HG03442 (cell line): ENCODE results near the gene PARVB.
A peak's percentile ranks its signal among the peaks of the same experiment; 100 is the strongest.
"Not testable (repeated sequence)": the region's sequence is repeated elsewhere in the genome, so short reads cannot be mapped to it uniquely, and the experiment has no call there.

Experiments
- ATAC-seq: cut with Tn5 transposase; IDR thresholded peaks from one replicate; pipeline ENCODE4 v1.9.1; 2021; ENCODE audit warnings: mild to moderate bottlenecking, moderate library complexity; ENCODE audit not compliant: unreplicated experiment

PARVB gene

GRCh38 chr22:43996981-43997265 lies 27.2 kb upstream of the PARVB start:
- ATAC-seq = no peak

DNA sequence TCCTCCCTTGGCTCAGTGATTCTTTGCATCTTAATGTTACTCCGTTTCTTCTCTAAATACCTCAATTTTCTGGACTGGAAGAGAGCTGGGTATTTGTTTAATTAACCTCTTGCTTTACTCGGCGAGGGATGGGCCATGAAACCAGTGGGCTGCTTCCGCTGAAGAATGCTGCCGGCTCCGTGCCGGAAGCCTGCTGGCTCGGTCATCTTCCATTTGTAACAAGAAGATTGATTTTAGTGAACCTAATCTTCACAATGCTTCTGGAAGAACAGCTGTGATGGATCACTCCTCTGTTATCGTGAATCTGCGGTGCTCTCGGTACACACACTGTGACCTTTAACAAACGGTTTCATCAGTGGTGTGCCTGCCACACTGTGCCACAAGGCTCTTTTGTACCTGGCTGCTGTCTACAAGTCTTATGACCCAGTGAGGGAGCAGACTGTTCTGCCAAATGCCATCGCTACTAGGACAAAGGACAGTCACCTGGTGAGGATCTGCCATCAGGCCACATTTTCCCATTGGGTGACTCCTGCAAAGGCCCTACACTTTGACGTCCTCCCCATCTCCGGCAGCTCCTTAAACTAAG lies 25.3 kb upstream of the PARVB start:
- ATAC-seq = no peak

GRCh38 chr22:43999378-43999777 lies 24.7 kb upstream of the PARVB start:
- no peak for ATAC-seq

GRCh38 chr22:44000123-44000522 lies 24.0 kb upstream of the PARVB start:
- ATAC-seq = no peak

GRCh38 chr22:44001521-44001920 lies 22.6 kb upstream of the PARVB start:
- ATAC-seq = no peak

DNA sequence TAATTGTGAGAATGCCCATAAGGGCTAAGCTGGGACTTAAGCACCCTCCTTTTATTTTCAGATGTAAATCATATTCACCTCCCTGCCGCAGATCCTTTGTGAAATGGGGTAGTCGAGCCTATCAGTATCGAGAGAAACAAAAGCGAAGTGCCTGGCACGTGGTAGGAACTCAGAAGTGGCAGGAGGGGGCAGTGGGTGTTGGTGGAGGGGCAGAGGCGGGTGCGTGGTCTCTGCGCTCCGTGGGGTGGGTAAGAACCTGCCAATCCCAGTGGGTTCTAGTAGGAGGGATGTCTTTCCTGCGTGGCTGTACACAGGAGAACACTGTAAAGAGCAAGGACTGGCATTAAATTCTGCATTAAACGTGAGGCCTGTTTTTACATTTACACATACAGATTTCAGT lies 21.8 kb upstream of the PARVB start:
- ATAC-seq = no peak

DNA sequence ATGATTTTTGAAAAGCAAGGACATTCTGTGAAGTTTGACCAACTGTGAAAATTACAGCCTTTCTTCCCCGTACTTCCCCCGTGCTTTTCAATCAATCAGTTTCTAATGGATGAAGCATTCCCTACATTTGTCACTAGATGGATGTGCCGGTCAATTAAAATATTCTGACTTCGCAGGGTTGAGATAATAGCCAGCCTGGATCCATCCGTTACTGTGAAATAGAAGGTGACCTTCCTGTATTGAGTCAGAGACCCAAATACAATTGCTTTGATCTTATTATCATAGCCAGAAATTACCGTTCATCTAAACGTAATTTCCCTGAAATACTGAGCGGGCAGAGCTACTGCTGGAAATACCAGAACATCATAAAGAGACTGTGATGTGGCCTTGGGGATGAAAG lies 21.1 kb upstream of the PARVB start:
- ATAC-seq = no peak

DNA sequence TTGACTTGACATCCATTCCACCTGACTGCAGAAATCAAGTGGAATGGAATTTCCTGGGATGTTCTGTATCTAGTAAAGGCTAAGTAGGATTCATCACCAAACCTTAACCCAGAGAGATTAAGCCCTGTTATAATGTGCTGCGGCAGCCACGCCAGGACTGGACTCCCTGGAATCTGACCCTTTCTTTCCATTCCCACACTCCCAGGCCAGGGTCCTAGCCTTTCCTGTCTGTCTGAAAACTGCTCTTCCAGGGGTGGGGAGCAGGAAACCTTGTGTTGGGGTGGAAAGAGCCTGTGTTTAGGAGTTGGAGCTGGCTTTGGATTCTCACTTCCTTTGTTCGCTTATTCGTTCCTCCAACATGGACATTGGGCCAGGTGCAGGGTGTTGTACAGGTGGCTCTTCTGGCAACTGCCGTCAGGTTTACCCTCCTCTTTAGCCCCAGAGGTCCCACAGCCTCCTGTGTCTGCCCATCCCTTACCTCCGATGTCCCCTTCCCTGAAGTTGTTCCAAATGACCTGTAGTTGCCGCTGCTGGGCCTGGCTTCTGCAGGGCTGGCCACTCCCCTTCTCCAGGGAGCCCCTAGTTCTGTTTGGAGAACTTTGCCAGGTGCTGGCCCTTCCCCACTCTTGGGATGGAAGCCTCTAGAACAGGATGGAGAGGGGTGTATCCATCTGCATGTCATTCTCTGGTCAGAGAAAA lies 20.5 kb upstream of the PARVB start:
- ATAC-seq = no peak

DNA sequence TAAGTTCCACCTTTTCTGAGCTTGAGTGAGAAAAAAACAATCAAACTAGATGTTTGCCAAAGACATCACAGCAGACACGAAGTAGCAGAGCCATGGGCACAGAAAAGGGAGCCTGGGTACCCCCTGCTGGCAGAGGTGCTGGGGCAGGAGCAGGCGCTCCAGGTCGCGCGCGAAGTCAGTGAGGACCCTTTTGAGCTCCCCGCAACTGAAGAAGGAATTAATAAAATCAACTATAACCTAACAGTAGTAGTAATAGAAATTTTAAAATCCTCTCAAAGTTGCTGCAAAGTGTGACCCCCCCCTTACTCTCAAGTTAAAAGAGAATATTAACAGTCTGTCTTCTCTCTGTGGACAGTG lies 20.0 kb upstream of the PARVB start:
- ATAC-seq = no peak

DNA sequence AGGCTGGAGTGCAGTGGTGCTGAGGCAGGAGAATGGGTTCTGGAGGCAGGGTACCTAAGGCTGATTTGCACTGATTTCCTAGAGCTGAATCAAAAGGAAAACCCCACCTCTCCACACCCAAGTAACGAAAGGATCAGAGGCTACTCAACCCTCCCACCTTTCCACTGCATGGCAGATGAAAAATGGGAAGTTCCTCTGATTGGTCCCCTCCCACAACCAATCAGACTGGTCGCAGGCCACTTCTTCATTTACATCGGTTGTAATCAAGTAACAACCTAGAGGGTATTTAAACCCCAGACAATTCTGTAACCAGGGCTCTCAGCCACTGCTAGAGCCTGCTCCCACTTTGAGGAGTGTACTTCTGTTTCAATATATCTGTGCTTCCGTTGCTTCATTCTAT lies 18.6 kb upstream of the PARVB start:
- no peak for ATAC-seq

- no peak for ATAC-seq
These were observed 11.9 kb upstream of the PARVB start for GRCh38 chr22:44012162-44012561.

- ATAC-seq = no peak
These were observed 11.5 kb upstream of the PARVB start for GRCh38 chr22:44012591-44012990.

- ATAC-seq = no peak
These were observed 9.9 kb upstream of the PARVB start for GRCh38 chr22:44014241-44014640.

DNA sequence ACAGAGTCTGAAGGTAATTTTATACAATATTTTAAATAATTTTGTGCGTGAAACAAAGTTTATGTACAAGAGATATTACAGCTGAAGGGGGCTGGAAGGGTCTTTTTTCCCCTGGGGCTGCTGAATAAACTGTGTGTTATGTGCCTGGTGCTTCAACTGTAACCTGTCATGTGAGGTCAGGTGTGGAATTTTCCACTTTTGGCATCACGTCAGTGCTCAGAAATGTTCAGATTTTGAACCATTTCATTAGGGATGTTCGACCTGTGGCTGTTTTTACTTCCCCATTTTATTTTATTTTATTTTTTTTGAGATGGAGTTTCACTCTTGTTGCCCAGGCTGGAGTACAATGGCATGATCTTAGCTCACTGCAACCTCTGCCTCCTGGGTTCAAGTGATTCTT lies 7.5 kb upstream of the PARVB start:
- ATAC-seq = not testable (repeated sequence)

GRCh38 chr22:44018594-44018993 lies 5.5 kb upstream of the PARVB start:
- no peak for ATAC-seq

DNA sequence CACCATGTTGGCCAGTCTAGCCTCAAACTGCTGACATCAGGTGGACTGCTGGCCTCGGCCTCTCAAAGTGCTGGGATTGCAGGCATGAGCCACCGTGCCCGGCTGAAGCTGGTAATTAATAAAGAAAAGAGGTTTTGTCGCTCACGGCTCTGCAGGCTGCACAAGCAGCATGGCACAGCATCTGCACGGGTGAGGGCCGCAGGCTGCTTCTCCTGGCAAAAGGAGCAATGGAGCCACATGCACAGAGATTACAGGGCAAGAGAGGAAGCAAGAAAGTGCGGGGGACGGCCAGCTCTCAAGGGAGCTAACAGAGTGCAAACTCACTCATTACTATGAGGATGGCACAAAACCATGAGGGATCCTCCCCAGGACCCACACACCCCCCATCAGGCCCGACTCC lies 4.7 kb upstream of the PARVB start:
- no peak for ATAC-seq

GRCh38 chr22:44019846-44020245 lies 4.3 kb upstream of the PARVB start:
- ATAC-seq = no peak

GRCh38 chr22:44020981-44021380 lies 3.1 kb upstream of the PARVB start:
- ATAC-seq = no peak

GRCh38 chr22:44023404-44024287 lies 456 bp upstream of the PARVB start:
- no peak for ATAC-seq

DNA sequence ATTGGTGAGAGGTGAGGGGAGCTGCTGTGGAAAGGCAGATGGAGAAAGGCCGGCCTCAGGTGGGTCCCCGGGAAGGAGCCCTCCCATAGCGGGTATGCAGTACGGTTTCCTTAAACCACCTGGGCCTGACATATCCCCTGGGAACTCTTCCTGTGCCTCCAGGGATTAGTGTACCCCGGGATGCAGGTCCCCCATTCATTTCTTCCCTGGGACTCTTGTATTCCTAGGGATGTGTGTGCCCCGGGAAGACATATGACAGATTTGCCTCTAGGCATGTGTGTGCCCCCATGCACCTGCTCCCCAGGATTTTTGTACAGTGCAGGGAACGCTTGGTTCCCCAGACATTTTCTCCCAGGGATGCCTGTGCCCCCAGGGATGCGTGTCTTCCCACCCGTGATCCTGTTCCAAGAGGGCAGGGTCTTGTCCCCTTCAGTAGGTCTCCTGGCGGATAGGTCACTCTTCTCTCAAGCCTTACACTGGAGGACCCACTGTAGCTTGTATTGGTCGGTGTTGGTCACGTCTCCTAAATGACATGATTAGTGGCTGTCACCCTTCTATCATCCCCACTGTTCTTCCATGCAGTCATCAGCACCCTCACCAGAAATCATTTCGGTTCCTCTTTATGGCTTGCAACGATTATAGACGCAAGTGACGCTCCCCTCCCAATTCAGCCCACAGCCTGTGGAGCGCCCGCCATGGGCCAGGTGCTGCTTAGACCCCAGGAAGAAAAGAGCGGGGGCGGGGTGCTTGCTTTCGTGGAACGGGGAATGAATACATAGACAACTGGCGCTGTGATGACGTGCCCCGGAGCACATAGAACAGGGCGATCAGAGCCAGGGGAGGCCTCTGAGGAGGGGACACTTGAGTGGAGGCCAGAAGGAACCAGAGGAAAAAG lies 1.3 kb downstream of the PARVB start:
- peak; percentile 55 for ATAC-seq

GRCh38 chr22:44026066-44026629 lies 2.0 kb downstream of the PARVB start:
- ATAC-seq = no peak
